ENCODE data around the gene AGBL4. TPM values are rescaled to one million over a fixed set of nuclear protein-coding genes. Genes with fewer than 3 reads are reported as not detected.
A peak's percentile ranks its signal among the peaks of the same experiment; 100 is the strongest.

The AGBL4 gene
- polyA plus RNA-seq, 1 experiment, result not detected

DNA sequence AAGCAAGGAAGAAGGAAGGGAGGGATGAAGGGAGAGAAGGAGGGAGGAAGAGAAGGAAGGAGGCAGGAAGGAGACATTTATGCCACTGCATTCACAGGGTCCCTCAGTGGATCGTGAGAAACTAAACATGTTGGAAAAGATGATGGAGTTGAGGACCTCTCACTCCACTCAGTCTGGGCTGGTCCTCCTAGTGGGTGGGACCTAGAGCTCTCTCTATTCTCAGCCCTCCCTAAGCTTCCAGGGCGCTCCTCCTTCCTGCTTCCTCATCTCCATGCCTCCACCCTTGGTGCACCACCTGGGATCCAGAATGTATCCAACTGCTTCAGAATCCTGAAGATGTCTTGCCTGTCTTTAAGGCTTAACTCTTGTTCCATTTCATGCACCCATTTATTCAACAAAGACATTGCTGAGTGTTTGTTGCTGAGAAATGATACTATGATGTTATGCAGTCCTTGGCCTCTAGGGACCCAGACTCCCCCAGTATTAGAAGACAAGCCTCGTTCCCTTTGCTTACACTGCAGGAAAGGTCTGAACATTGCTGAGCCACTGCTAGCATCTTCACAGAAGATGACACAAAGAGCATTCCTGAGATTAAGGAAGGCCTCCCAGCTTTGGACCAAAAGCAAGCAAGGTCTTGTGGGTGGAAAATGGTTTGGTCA lies 1335.5 kb downstream of the AGBL4 start:
- CTCF ChIA-PET, result interaction anchor here (0.6 to 2.0 kb wide), 4 partner anchors 11 to 1339 kb away, joined by 3 to 5 read pairs (median 3); no protein-coding TSS in a partner anchor

DNA sequence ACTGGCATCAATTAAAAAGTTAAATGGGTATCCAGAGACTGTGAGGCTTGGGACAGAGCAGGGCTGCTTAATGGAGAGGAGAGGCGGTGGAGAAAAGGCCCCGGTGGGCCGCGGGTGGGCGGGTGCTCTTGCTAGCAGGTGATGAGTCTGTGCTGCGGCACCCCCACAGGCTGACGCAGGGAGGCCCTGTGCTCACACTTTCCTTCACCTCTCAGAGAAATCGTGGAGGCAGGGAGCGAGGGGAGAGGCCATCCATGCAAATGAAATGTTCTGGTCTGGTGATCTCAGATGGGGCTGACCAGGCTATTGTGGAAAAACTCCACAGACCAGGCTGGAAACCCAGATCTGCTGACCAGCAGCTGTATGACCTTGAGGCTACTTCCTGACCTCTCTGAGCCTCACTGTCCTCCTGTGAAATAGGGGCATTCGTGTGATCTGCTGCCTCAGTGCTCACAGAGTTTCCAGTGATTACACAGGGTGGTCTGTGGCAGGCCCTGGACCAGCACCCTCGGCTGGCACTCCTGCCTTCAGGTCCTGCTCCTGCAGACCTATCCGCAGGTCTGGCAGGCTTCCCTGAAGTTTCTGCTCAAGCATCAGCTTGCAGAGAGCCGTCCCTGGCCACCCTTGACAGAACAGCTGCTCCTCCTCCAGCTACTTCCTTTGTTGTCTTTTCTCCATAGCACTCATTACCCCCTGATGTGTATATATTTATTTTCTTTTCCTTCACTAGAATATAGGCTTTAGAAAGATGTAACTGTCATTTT lies 1336.3 kb downstream of the AGBL4 start:
- CTCF ChIA-PET, result interaction anchor here (1.1 kb wide), 1 partner anchor 18 kb away, joined by 3 read pairs; no protein-coding TSS in a partner anchor
- DNase-seq (ENCODE audit: low read depth, low spot score), result no peak

More for the DNA sequence above, 1335.5 kb downstream of the AGBL4 start:
- Histone ChIP-seq H3K27me3 (ENCODE audit: control insufficient read depth, insufficient read depth, low read length) (no peaks in the 10 kb centered on the region), H3K27ac (ENCODE audit: low read depth, low read length) (no peak overlapping the region), H3K4me3 (ENCODE audit: low read depth, low read length) (no peak overlapping the region), H3K9me3 (ENCODE audit: control insufficient read depth, insufficient read depth, low read length) (no peaks in the 10 kb centered on the region)
- TF ChIP-seq, protein P1, sequence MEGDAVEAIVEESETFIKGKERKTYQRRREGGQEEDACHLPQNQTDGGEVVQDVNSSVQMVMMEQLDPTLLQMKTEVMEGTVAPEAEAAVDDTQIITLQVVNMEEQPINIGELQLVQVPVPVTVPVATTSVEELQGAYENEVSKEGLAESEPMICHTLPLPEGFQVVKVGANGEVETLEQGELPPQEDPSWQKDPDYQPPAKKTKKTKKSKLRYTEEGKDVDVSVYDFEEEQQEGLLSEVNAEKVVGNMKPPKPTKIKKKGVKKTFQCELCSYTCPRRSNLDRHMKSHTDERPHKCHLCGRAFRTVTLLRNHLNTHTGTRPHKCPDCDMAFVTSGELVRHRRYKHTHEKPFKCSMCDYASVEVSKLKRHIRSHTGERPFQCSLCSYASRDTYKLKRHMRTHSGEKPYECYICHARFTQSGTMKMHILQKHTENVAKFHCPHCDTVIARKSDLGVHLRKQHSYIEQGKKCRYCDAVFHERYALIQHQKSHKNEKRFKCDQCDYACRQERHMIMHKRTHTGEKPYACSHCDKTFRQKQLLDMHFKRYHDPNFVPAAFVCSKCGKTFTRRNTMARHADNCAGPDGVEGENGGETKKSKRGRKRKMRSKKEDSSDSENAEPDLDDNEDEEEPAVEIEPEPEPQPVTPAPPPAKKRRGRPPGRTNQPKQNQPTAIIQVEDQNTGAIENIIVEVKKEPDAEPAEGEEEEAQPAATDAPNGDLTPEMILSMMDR (IDR thresholded peaks at IDR 0.05; ENCODE audit: low read depth, low read length), result peak; percentile 46
- POLR2A ChIA-PET, result no interaction called here
- DNase-seq (ENCODE audit: low read depth, low spot score), result no peak

DNA sequence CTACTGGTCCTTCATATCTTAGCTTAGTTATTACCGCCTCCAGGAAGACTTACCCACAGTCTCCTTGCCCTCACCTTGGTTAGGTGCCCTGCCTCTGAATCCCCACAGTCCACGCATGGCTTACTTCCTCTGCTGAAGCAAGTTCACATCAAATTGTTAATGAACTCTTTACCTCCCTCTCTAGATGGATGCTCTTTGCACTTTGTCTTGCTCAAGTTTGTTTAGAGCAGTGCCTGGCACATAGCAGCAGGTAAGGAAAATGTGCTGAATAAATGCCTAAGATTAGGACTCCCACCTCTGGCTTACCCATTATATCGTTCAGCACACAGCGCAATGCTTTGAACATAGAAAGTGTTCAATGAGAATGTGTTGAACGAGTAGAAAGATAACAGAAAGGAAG lies 1337.6 kb downstream of the AGBL4 start:
- no peak for DNase-seq (ENCODE audit: low read depth, low spot score)
- CTCF ChIA-PET, result interaction anchor here (1.3 kb wide), 1 partner anchor 9 kb away, joined by 9 read pairs; no protein-coding TSS in a partner anchor
- Histone ChIP-seq H3K27me3 (ENCODE audit: control insufficient read depth, insufficient read depth, low read length) (peaks cover 2% of the 10 kb centered on the region), H3K9me3 (ENCODE audit: control insufficient read depth, insufficient read depth, low read length) (no peaks in the 10 kb centered on the region), H3K27ac (ENCODE audit: low read depth, low read length) (no peak overlapping the region), H3K4me3 (ENCODE audit: low read depth, low read length) (no peak overlapping the region)
- POLR2A ChIA-PET, result no interaction called here
- TF ChIP-seq, protein P1 (IDR thresholded peaks at IDR 0.05; ENCODE audit: low read depth, low read length), result no peak

More for the DNA sequence above, 1336.3 kb downstream of the AGBL4 start:
- Histone ChIP-seq H3K27ac (ENCODE audit: low read depth, low read length) (no peak overlapping the region), H3K27me3 (ENCODE audit: control insufficient read depth, insufficient read depth, low read length) (peaks cover 2% of the 10 kb centered on the region), H3K9me3 (ENCODE audit: control insufficient read depth, insufficient read depth, low read length) (no peaks in the 10 kb centered on the region), H3K4me3 (ENCODE audit: low read depth, low read length) (no peak overlapping the region)
- POLR2A ChIA-PET, result no interaction called here
- TF ChIP-seq, protein P1 (IDR thresholded peaks at IDR 0.05; ENCODE audit: low read depth, low read length), result no peak

GRCh38 chr1:48684381-48684780 lies 1339.4 kb downstream of the AGBL4 start:
- H3K27me3 ChIP-seq (ENCODE audit: control insufficient read depth, insufficient read depth, low read length), result peaks cover 2% of the 10 kb centered on the region
- no peak for DNase-seq (ENCODE audit: low read depth, low spot score)
- POLR2A ChIA-PET, result no interaction called here
- no peaks in the 10 kb centered on the region for H3K9me3 ChIP-seq (ENCODE audit: control insufficient read depth, insufficient read depth, low read length)
- H3K27ac ChIP-seq (ENCODE audit: low read depth, low read length), result no peak overlapping the region
- CTCF ChIA-PET, result no interaction called here
- no peak overlapping the region for H3K4me3 ChIP-seq (ENCODE audit: low read depth, low read length)
- TF ChIP-seq, protein P1 (IDR thresholded peaks at IDR 0.05; ENCODE audit: low read depth, low read length), result no peak

- CTCF ChIA-PET, result interaction anchor here (0.9 kb wide), 1 partner anchor 13 kb away, joined by 3 read pairs; no protein-coding TSS in a partner anchor
- no peak overlapping the region for H3K27ac ChIP-seq (ENCODE audit: low read depth, low read length)
- H3K4me3 ChIP-seq (ENCODE audit: low read depth, low read length), result no peak overlapping the region
- H3K9me3 ChIP-seq (ENCODE audit: control insufficient read depth, insufficient read depth, low read length), result no peaks in the 10 kb centered on the region
- POLR2A ChIA-PET, result no interaction called here
- peaks cover 2% of the 10 kb centered on the region for H3K27me3 ChIP-seq (ENCODE audit: control insufficient read depth, insufficient read depth, low read length)
- no peak for DNase-seq (ENCODE audit: low read depth, low spot score)
- TF ChIP-seq, protein P1 (IDR thresholded peaks at IDR 0.05; ENCODE audit: low read depth, low read length), result no peak
These were observed 1339.9 kb downstream of the AGBL4 start for GRCh38 chr1:48683839-48684238.

Measured in AG04450 (cell line).